HepG2 (cell line): ENCODE data around the gene GJB1. TPM values are rescaled to one million over a fixed set of nuclear protein-coding genes. Genes with fewer than 3 reads are reported as not detected.

Experiments
- CERS6 ChIP-seq: sonication (generic); formaldehyde crosslinking; IDR thresholded peaks from 2 replicates; pipeline ENCODE4 v1.5.0; 2020; ENCODE audit warnings: missing genetic modification reagents
- CHD4 ChIP-seq: fragments of 200-600 bp; sonication (generic); IDR thresholded peaks from 2 replicates; pipeline ENCODE4 v1.7.0; 2017; ENCODE audit warnings: mild to moderate bottlenecking, low read length, borderline replicate concordance
- DRAP1 ChIP-seq: IDR thresholded peaks from 2 replicates; pipeline ENCODE4 v1.6.1; 2016; ENCODE audit warnings: missing genetic modification reagents, missing compliant biosample characterization
- KAT8 ChIP-seq: IDR thresholded peaks from 2 replicates; pipeline ENCODE4 v1.6.1; 2016; ENCODE audit warnings: missing genetic modification reagents, missing compliant biosample characterization
- PCBP1 ChIP-seq: fragments of 200-400 bp; formaldehyde crosslinking; IDR thresholded peaks from 2 replicates; pipeline ENCODE4 v1.6.1; 2017; ENCODE audit warnings: mild to moderate bottlenecking, low read depth, low read length, borderline replicate concordance
- SP140L ChIP-seq: sonication (generic); formaldehyde crosslinking; IDR thresholded peaks from 2 replicates; pipeline ENCODE4 v1.4.0; 2020; ENCODE audit warnings: missing genetic modification reagents, borderline replicate concordance
- SP2 ChIP-seq: sonication (generic); formaldehyde crosslinking; IDR thresholded peaks from 2 replicates; pipeline ENCODE4 v1.5.1; 2020; ENCODE audit warnings: mild to moderate bottlenecking, missing genetic modification reagents
- SP5 ChIP-seq: IDR thresholded peaks from 2 replicates; pipeline ENCODE4 v1.6.1; 2016; ENCODE audit warnings: low read depth, borderline replicate concordance
- U2AF1 ChIP-seq: fragments of 200-400 bp; formaldehyde crosslinking; optimal IDR thresholded peaks from 2 replicates; pipeline ENCODE3; 2017; ENCODE audit warnings: mild to moderate bottlenecking, low read depth, low read length
- ZBTB14 ChIP-seq: sonication (generic); formaldehyde crosslinking; IDR thresholded peaks from 2 replicates; pipeline ENCODE4 v1.4.0; 2020; ENCODE audit warnings: missing genetic modification reagents
- ZNF251 ChIP-seq: sonication (generic); formaldehyde crosslinking; IDR thresholded peaks from 2 replicates; pipeline ENCODE4 v1.9.0; 2021; ENCODE audit warnings: mild to moderate bottlenecking, missing genetic modification reagents
- ZNF562 ChIP-seq: sonication (generic); formaldehyde crosslinking; IDR thresholded peaks from 2 replicates; pipeline ENCODE4 v1.8.0; 2022; ENCODE audit warnings: missing genetic modification reagents, borderline replicate concordance
- polyA plus RNA-seq, 8 experiments: library from polyadenylated mRNA; depleted of rRNA in 3 of 8; stranded (reverse) in 7 of 8; unstranded in 1 of 8; fragments of >200 nt; fragmentation: Illumina TruSeq in 4 of 8; extraction: Trizol in 4 of 8; gene quantifications; 2 replicates each; pipeline versions ENCODE4 v1.2.1 to v1.2.3, GENCODE V29; 2011 to 2016; ENCODE audit warnings: low read depth in 4 of 8, missing spikeins in 1 of 8, mixed read lengths in 1 of 8; ENCODE audit not compliant: insufficient read depth in 1 of 8
- total RNA-seq, 5 experiments: library from RNA; depleted of rRNA; stranded (reverse); fragments of >200 nt; fragmentation: Illumina TruSeq; extraction: Trizol; gene quantifications; 2 replicates each; pipeline ENCODE4 v1.2.3, GENCODE V29; 2016; ENCODE audit warnings: low read depth in 1 of 5
- TF ChIP-seq, protein P1 (sequence below): sonication (generic); formaldehyde crosslinking; conservative IDR thresholded peaks from 2 replicates; pipeline ENCODE4 v1.4.0; 2020; ENCODE audit warnings: missing genetic modification reagents

The GJB1 gene
- total and polyA plus RNA-seq, 2 of the 13 experiments (the other 11 are each of a cell fraction or from before 2014, with no cell fraction given) = 111 to 161 TPM

- TF ChIP-seq, protein P1, sequence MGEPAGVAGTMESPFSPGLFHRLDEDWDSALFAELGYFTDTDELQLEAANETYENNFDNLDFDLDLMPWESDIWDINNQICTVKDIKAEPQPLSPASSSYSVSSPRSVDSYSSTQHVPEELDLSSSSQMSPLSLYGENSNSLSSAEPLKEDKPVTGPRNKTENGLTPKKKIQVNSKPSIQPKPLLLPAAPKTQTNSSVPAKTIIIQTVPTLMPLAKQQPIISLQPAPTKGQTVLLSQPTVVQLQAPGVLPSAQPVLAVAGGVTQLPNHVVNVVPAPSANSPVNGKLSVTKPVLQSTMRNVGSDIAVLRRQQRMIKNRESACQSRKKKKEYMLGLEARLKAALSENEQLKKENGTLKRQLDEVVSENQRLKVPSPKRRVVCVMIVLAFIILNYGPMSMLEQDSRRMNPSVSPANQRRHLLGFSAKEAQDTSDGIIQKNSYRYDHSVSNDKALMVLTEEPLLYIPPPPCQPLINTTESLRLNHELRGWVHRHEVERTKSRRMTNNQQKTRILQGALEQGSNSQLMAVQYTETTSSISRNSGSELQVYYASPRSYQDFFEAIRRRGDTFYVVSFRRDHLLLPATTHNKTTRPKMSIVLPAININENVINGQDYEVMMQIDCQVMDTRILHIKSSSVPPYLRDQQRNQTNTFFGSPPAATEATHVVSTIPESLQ (CRISPR knock-in tag) = no peak
- no peak for TF ChIP-seq PCBP1
- TF ChIP-seq CHD4 = no peak
- TF ChIP-seq SP2 = peak; percentile 25; the same call in 1 of the 2 replicates
- TF ChIP-seq ZNF251 (CRISPR knock-in tag) = no peak
- TF ChIP-seq U2AF1 = no peak
- TF ChIP-seq SP5 (CRISPR knock-in tag) = peak; percentile 51; the same call in 1 of the 2 replicates
- peak; percentile 95 for TF ChIP-seq DRAP1
- TF ChIP-seq ZNF562 (CRISPR knock-in tag) = no peak
- TF ChIP-seq ZBTB14 (CRISPR knock-in tag) = no peak
- TF ChIP-seq CERS6 (CRISPR knock-in tag) = no peak
- no peak for TF ChIP-seq SP140L
- TF ChIP-seq KAT8 (CRISPR knock-in tag) = no peak
These were observed 8.3 kb upstream of the GJB1 start (continued) for GRCh38 chrX:71214604-71215337.
